GM12872 (cell line): ENCODE measurements around the gene CACNA1C.

ENCODE experiments used
- TF ChIP-seq, protein P1 (sequence below): IDR thresholded peaks from 3 replicates; pipeline ENCODE4 v1.5.1; 2011; ENCODE audit warnings: low read depth, mild to moderate bottlenecking, low read length, moderate library complexity; ENCODE audit not compliant: insufficient read depth

CACNA1C gene

DNA sequence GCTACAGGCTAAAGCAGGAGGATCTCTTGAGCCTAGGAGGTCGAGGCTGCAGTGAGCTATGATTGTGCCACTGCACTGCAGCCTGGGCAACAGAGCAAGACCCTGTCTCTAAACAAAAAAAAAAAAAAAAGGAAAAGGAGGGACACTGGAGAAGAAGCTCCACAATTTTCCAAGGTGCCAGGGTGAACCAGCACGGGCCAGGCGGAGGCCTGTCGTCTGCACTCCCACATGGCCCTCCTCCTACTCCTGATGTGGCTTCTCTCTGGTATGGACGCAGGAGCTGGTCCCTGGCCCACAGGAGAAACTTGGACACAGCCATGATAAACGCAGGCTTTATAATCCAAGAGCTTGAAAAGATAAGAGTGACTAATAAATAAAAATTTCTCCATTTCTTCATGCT is 341.2 kb downstream of the CACNA1C start:
- TF ChIP-seq, protein P1, sequence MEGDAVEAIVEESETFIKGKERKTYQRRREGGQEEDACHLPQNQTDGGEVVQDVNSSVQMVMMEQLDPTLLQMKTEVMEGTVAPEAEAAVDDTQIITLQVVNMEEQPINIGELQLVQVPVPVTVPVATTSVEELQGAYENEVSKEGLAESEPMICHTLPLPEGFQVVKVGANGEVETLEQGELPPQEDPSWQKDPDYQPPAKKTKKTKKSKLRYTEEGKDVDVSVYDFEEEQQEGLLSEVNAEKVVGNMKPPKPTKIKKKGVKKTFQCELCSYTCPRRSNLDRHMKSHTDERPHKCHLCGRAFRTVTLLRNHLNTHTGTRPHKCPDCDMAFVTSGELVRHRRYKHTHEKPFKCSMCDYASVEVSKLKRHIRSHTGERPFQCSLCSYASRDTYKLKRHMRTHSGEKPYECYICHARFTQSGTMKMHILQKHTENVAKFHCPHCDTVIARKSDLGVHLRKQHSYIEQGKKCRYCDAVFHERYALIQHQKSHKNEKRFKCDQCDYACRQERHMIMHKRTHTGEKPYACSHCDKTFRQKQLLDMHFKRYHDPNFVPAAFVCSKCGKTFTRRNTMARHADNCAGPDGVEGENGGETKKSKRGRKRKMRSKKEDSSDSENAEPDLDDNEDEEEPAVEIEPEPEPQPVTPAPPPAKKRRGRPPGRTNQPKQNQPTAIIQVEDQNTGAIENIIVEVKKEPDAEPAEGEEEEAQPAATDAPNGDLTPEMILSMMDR = no peak

DNA sequence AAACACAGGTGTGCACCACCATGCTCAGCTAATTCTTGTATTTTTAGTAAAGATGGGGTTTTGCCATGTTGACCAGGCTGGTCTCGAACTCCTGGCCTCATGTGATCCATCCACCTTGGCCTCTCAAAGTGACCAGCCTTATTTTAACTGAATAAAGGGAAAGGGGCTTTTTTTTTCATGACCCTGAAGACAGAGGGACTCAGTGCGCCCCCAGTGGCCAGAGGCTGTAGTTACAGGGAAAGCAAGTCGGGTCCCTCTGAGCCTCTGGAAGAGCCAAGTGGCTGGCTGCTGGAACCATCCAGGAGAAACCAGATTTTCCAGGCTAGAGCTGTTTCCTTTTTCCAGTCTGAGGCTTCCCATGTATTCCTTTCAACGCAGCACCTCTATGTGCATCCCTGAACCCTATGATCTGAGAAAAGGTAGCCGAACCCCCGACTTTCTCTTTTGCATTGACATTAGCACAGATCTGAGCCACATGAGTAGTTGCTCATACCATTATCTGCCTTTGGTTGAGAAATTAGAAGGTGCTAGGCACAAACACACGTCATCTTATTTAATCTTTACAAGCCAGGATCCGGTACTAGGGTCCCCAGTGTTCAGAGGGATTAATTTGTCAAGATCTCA is 342.7 kb downstream of the CACNA1C start:
- TF ChIP-seq, protein P1 = peak; percentile 93

DNA sequence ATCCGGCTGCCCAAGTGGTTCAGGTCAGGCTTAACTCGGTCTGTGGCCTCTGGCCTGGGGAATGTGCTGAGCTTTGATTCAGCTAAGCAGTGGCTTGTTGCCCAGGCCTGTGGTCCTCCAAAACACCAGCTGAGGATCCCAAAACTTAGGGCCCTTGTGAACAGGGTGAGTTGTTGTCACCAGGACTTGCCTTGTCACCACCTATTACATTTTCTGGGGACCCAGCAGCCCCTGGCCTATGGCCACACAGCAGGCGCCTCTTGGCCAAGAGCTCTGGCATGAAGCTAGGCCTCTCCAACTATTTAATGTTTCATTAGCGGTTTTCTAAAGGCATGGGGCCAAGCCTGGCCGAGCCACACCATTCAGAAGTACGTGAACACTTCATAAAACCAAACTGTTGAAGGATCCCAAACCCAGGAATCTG is 343.7 kb downstream of the CACNA1C start:
- TF ChIP-seq, protein P1 = no peak

DNA sequence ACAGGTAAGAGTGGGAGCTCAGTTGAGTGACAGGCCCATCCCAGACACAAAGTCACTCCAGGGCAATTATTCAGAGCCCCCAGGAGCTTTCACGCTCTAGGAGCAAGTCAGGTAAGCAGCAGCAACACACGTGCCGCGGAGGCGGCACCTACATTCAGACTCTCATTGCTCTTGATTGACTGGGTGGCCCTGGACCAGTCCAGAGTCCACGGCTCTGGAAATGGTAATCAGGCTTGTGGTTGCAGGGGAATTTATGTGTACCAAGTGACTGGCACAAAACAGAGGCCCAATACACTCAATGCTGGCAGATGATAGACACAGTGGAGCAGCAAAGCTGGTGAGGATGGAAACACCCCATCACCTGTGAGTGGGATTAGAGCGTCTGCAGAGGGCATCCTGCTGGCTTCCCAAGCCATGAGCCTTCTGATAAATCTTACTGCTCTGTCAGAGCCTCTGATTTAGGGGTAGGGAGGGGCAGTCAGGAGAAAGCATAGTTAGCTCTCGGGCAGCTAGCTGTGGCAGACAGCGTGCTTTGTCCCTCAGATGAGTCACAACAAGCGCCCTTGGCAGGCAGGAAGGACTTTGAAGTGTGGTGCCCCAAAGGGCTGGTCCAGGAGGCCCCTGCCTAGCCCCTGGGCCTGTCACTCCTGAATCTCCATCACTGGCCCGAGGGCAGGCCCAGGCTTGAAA is 344.7 kb downstream of the CACNA1C start:
- TF ChIP-seq, protein P1 = no peak

DNA sequence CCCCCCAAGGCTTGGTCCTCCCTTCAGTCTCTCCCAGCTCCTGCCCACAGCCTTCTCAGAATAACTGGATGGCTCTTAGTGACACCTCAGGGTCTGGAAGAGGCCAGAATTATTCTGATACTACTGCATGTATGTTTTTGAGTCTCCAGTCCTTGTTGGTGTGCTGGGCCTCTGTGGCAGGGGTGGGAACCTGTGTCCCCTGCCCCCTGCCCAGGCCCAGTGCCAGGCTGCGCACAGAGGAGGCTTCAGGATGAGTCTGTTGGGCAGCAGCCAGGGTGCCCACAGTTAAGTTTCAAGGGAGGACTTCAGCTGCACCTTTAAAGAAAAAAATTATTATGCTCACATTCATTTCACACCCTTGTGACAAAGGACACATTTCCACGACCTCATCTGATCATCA is 348.3 kb downstream of the CACNA1C start:
- TF ChIP-seq, protein P1 = no peak

DNA sequence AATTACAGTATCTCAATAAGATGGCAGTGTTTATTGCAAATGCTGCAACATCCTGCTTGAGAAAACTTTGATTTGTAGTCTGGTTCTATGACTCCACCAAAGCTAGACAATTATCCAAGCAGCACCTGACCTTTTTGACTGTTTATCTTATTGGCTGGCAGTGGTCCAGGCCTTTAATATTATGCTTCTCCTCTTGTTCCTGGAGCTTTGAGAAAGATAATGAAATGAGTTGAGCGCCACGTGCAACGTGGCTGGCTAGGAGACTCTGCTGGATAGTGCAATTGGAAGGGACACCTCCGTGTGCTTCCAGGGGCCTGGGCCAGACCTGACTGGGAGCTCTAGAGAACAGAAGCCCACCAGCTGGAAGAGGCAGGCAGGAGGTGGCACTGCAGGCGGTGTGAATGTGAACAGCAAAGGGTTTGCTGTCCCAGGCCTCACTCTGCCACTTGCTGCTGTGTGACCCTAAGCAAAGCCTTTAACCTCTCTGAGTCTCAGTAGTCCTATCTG is 349.3 kb downstream of the CACNA1C start:
- TF ChIP-seq, protein P1 = no peak

DNA sequence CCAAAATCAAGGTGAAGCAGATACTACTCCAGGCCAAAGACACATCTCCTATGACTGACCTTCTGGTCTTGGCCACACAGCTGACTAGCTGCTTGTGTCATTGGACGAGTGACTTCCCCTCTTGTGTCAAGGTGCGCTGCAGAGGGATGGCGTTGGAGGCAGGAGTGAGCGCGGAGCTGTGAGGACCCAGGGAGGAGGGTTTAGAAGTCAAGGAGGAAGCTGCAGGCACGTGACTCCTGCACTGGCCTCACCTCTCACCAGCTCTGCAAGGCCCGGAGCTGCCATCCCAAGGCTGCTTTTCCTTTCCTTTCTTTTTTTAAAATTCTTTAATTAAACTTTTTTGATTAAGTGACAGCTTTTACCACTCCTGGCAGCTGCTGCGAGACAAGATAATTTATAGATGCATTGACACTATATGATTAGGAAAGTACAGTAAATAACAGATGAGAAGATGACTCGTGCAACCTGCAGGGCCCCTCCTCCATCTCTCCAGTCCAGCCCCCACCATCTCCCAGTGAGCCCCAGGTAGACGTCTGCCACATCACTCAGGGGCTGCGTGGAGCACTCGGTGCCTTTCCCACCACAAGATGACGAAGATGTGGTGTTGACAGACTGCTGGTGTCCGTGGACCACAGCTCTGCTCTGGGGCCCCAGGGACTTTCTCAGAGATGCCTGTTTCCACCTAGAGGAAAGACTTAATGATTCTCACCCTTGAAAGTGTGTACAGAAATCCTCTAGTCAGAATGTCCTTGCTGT is 350.6 kb downstream of the CACNA1C start:
- TF ChIP-seq, protein P1 = no peak
